BLaER1 treated with 17β-estradiol and CSF1 and Interleukin-3, amounts not matched to agents 10 nM and 100 nM (cell line): ENCODE measurements around the gene CLEC16A.

Source experiments
- H3K27ac ChIP-seq, 11 experiments: shearing (Covaris generic); formaldehyde crosslinking; 2 replicates each; pipeline ENCODE4 v1.8.1; 2022
- H3K27me3 ChIP-seq, 11 experiments: shearing (Covaris generic); formaldehyde crosslinking; 2 replicates each; pipeline ENCODE4 v1.8.1; 2022
- H3K36me3 ChIP-seq, 11 experiments: shearing (Covaris generic); formaldehyde crosslinking; 2 replicates each; pipeline ENCODE4 v1.8.1; 2022
- H3K4me1 ChIP-seq, 10 experiments: shearing (Covaris generic); formaldehyde crosslinking; 2 replicates each; pipeline ENCODE4 v1.8.1; 2022
- H3K4me2 ChIP-seq, 11 experiments: shearing (Covaris generic); formaldehyde crosslinking; 2 replicates each; pipeline ENCODE4 v1.8.1; 2022
- H3K4me3 ChIP-seq, 10 experiments: shearing (Covaris generic); formaldehyde crosslinking; 2 replicates each; pipeline ENCODE4 v1.8.1; 2022
- H3K9ac ChIP-seq, 11 experiments: shearing (Covaris generic); formaldehyde crosslinking; 2 replicates each; pipeline ENCODE4 v1.8.1; 2022
- H3K9me3 ChIP-seq, 11 experiments: shearing (Covaris generic); formaldehyde crosslinking; replicated peaks in 1 of 11; 2 replicates each; pipeline ENCODE4 v1.8.1; 2022
- H4K20me1 ChIP-seq, 11 experiments: shearing (Covaris generic); formaldehyde crosslinking; 2 replicates each; pipeline ENCODE4 v1.8.1; 2022
- Cebpa-rat ChIP-seq, 11 experiments: shearing (Covaris generic); IDR thresholded peaks; 2 replicates each; pipeline ENCODE4 v1.8.1; 2022

Gene CLEC16A

DNA sequence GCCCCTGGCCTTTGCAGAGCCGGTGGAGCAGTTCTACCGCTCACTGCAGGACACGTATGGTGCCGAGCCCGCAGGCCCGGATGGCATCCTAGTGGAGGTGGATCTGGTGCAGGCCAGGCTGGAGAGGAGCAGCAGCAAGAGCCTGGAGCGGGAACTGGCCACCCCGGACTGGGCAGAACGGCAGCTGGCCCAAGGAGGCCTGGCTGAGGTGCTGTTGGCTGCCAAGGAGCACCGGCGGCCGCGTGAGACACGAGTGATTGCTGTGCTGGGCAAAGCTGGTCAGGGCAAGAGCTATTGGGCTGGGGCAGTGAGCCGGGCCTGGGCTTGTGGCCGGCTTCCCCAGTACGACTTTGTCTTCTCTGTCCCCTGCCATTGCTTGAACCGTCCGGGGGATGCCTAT lies 37.9 kb upstream of the CLEC16A start:
- no peak for TF ChIP-seq Cebpa-rat (IDR thresholded peaks at IDR 0.05)
- Histone ChIP-seq H3K9me3 (peaks cover 0 to 30% (median 5%) of the 10 kb centered on the region in 11 experiments; a peak in 12 of 22 replicates), H3K27ac (peak overlapping the region in 1 of 11 experiments; percentile 13; a peak in 1 of 22 replicates), H3K4me3 (no peak overlapping the region), H3K9ac (no peak overlapping the region), H4K20me1 (peaks cover 12 to 82% (median 52%) of the 10 kb centered on the region in 11 experiments; a peak in 17 of 22 replicates), H3K4me2 (no peak overlapping the region), H3K36me3 (peaks cover 92 to 98% (median 96%) of the 10 kb centered on the region in 11 experiments), H3K4me1 (peaks cover 0 to 37% (median 19%) of the 10 kb centered on the region in 10 experiments; a peak in 15 of 20 replicates), H3K27me3 (no peaks in the 10 kb centered on the region)

GRCh38 chr16:10906914-10907756 lies 37.2 kb upstream of the CLEC16A start:
- Histone ChIP-seq H3K9ac (no peak overlapping the region), H3K27ac (peak overlapping the region in 2 of 11 experiments; percentile 10 to 13; a peak in 2 of 22 replicates), H3K4me1 (peaks cover 0 to 43% (median 26%) of the 10 kb centered on the region in 10 experiments; a peak in 16 of 20 replicates), H4K20me1 (peaks cover 12 to 80% (median 55%) of the 10 kb centered on the region in 11 experiments; a peak in 16 of 22 replicates), H3K4me3 (no peak overlapping the region), H3K4me2 (no peak overlapping the region), H3K27me3 (no peaks in the 10 kb centered on the region), H3K36me3 (peaks cover 86 to 98% (median 96%) of the 10 kb centered on the region in 11 experiments), H3K9me3 (peaks cover 0 to 28% (median 5%) of the 10 kb centered on the region in 11 experiments; a peak in 12 of 22 replicates)
- TF ChIP-seq Cebpa-rat (IDR thresholded peaks at IDR 0.05) = no peak

DNA sequence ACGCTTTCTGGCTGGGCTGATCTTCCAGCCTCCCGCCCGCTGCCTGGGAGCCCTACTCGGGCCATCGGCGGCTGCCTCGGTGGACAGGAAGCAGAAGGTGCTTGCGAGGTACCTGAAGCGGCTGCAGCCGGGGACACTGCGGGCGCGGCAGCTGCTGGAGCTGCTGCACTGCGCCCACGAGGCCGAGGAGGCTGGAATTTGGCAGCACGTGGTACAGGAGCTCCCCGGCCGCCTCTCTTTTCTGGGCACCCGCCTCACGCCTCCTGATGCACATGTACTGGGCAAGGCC lies 36.7 kb upstream of the CLEC16A start:
- H3K9me3 ChIP-seq = peaks cover 0 to 22% (median 1%) of the 10 kb centered on the region in 11 experiments; a peak in 12 of 22 replicates
- H3K4me3 ChIP-seq = no peak overlapping the region
- H3K9ac ChIP-seq = no peak overlapping the region
- no peaks in the 10 kb centered on the region for H3K27me3 ChIP-seq
- peak overlapping the region in 1 of 11 experiments; percentile 10; a peak in 1 of 22 replicates for H3K27ac ChIP-seq
- no peak for TF ChIP-seq Cebpa-rat (IDR thresholded peaks at IDR 0.05)
- no peak overlapping the region for H3K4me2 ChIP-seq
- H3K4me1 ChIP-seq = peaks cover 4 to 49% (median 31%) of the 10 kb centered on the region in 10 experiments; a peak in 17 of 20 replicates
- peaks cover 10 to 80% (median 60%) of the 10 kb centered on the region in 11 experiments; a peak in 16 of 22 replicates for H4K20me1 ChIP-seq
- H3K36me3 ChIP-seq = peaks cover 80 to 98% (median 94%) of the 10 kb centered on the region in 11 experiments

GRCh38 chr16:10911267-10911666 lies 33.1 kb upstream of the CLEC16A start:
- Histone ChIP-seq H3K4me2 (peak overlapping the region in 7 of 11 experiments; percentile 68 to 79 (median 71); a peak in 14 of 22 replicates), H3K36me3 (peaks cover 57 to 98% (median 85%) of the 10 kb centered on the region in 11 experiments), H3K4me3 (no peak overlapping the region), H3K27ac (peak overlapping the region in 4 of 11 experiments; percentile 65 to 72 (median 70); a peak in 7 of 22 replicates), H3K4me1 (peaks cover 27 to 84% (median 67%) of the 10 kb centered on the region in 10 experiments), H3K9ac (peak overlapping the region in 1 of 11 experiments; percentile 25; a peak in 1 of 22 replicates), H3K27me3 (no peaks in the 10 kb centered on the region), H4K20me1 (peaks cover 8 to 75% (median 43%) of the 10 kb centered on the region in 11 experiments; a peak in 16 of 22 replicates), H3K9me3 (peaks cover 0 to 21% (median 0%) of the 10 kb centered on the region in 11 experiments; a peak in 3 of 22 replicates)
- no peak for TF ChIP-seq Cebpa-rat (IDR thresholded peaks at IDR 0.05)

- Histone ChIP-seq H3K9ac (peak overlapping the region in 3 of 11 experiments; percentile 5 to 30 (median 26); a peak in 2 of 22 replicates), H3K9me3 (no peaks in the 10 kb centered on the region), H3K4me3 (no peak overlapping the region), H3K36me3 (peaks cover 56 to 98% (median 84%) of the 10 kb centered on the region in 11 experiments), H3K27ac (peak overlapping the region in 8 of 11 experiments; percentile 1 to 72 (median 52); a peak in 10 of 22 replicates), H4K20me1 (peaks cover 0 to 41% (median 4%) of the 10 kb centered on the region in 11 experiments; a peak in 11 of 22 replicates), H3K4me1 (peaks cover 55 to 79% (median 74%) of the 10 kb centered on the region in 10 experiments), H3K4me2 (peak overlapping the region in 8 of 11 experiments; percentile 63 to 81 (median 72); a peak in 15 of 22 replicates), H3K27me3 (no peaks in the 10 kb centered on the region)
- no peak for TF ChIP-seq Cebpa-rat (IDR thresholded peaks at IDR 0.05)
Observed at GRCh38 chr16:10916534-10916933, 27.8 kb upstream of the CLEC16A start.

- TF ChIP-seq Cebpa-rat (IDR thresholded peaks at IDR 0.05) = peak in 3 of 11 experiments; percentile 8 to 45 (median 24); a peak in 2 of 22 replicates
- H4K20me1 ChIP-seq = peaks cover 0 to 38% (median 18%) of the 10 kb centered on the region in 11 experiments; a peak in 13 of 22 replicates
- peaks cover 52 to 74% (median 60%) of the 10 kb centered on the region in 10 experiments for H3K4me1 ChIP-seq
- peak overlapping the region in 8 of 11 experiments; percentile 17 to 42 (median 28); a peak in 11 of 22 replicates for H3K9ac ChIP-seq
- no peak overlapping the region for H3K4me3 ChIP-seq
- peak overlapping the region; percentile 37 to 81 (median 53) for H3K4me2 ChIP-seq
- peak overlapping the region in 10 of 11 experiments; percentile 38 to 67 (median 48); a peak in 19 of 22 replicates for H3K27ac ChIP-seq
- H3K36me3 ChIP-seq = peaks cover 74 to 98% (median 93%) of the 10 kb centered on the region in 11 experiments
- no peaks in the 10 kb centered on the region for H3K27me3 ChIP-seq
- no peaks in the 10 kb centered on the region for H3K9me3 ChIP-seq
Observed at GRCh38 chr16:10918294-10919002, 25.9 kb upstream of the CLEC16A start.

DNA sequence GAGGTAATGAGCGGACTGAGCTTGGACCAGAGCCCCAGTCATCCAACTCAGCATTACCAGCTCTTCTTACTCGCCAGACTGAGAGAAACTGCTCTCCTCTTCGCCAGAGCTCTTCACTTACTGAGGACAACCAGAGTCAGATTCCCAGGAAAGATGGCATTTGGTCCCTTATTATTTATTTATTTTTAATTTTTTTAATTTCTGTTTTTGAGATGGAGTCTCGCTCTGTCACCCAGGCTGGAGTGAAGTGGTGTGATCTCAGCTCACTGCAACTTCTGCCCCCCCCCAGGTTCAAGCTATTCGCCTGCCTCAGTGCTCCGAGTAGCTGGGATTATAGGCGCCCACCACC lies 25.4 kb upstream of the CLEC16A start:
- no peak for TF ChIP-seq Cebpa-rat (IDR thresholded peaks at IDR 0.05)
- Histone ChIP-seq H3K9ac (peak overlapping the region in 1 of 11 experiments; percentile 25; a peak in 1 of 22 replicates), H3K27ac (no peak overlapping the region; a peak in 1 of 22 replicates), H3K36me3 (peaks cover 78 to 99% (median 96%) of the 10 kb centered on the region in 11 experiments), H3K4me2 (peak overlapping the region in 4 of 11 experiments; percentile 52 to 71 (median 62); a peak in 7 of 22 replicates), H3K9me3 (no peaks in the 10 kb centered on the region), H3K4me3 (no peak overlapping the region), H3K4me1 (peaks cover 47 to 74% (median 59%) of the 10 kb centered on the region in 10 experiments), H4K20me1 (peaks cover 5 to 44% (median 22%) of the 10 kb centered on the region in 11 experiments; a peak in 15 of 22 replicates), H3K27me3 (no peaks in the 10 kb centered on the region)
